ENCODE measurements around the gene PGBD1. TPM values are rescaled to one million over a fixed set of nuclear protein-coding genes. Genes with fewer than 3 reads are reported as not detected.

The PGBD1 gene
- total and polyA plus RNA-seq, 4 donors, result 0.74 to 3.7 (median 0.97) TPM

GRCh38 chr6:28274888-28275287 lies 6.5 kb upstream of the PGBD1 start:
- H3K36me3 ChIP-seq (ENCODE audit: control insufficient read depth in 4 of 4, insufficient read depth in 3 of 4, low read depth in 1 of 4, low read length in 3 of 4), result peaks cover 3 to 41% (median 24%) of the 10 kb centered on the region in 4 donors

More at GRCh38 chr6:28274888-28275287, 6.5 kb upstream of the PGBD1 start:
- no peak for DNase-seq (ENCODE audit: low spot score)
- no peak overlapping the region for H3K9ac ChIP-seq (ENCODE audit: low read depth in 1 of 2, low read length in 2 of 2)
- TF ChIP-seq NR2F2 (IDR thresholded peaks at IDR 0.05) (no peak), MAX (IDR thresholded peaks at IDR 0.05) (no peak), RXRA (IDR thresholded peaks at IDR 0.05) (no peak), ATF3 (IDR thresholded peaks at IDR 0.05) (no peak), ZBTB33 (IDR thresholded peaks at IDR 0.05) (no peak), YY1 (IDR thresholded peaks at IDR 0.05) (no peak), RAD21 (IDR thresholded peaks at IDR 0.05) (no peak), FOXA1 (IDR thresholded peaks at IDR 0.05) (no peak), FOXA2 (IDR thresholded peaks at IDR 0.05) (no peak), CTCF (IDR thresholded peaks at IDR 0.05; ENCODE audit: low read depth, low read length, missing input control) (no peak), GABPA (IDR thresholded peaks at IDR 0.05 in 1 of 2, conservative IDR thresholded peaks at IDR 0.05 in 1 of 2) (no peak), JUND (IDR thresholded peaks at IDR 0.05) (no peak), HNF4G (IDR thresholded peaks at IDR 0.05) (no peak), TAF1 (conservative IDR thresholded peaks at IDR 0.05) (no peak)
- TF ChIP-seq, protein P1, sequence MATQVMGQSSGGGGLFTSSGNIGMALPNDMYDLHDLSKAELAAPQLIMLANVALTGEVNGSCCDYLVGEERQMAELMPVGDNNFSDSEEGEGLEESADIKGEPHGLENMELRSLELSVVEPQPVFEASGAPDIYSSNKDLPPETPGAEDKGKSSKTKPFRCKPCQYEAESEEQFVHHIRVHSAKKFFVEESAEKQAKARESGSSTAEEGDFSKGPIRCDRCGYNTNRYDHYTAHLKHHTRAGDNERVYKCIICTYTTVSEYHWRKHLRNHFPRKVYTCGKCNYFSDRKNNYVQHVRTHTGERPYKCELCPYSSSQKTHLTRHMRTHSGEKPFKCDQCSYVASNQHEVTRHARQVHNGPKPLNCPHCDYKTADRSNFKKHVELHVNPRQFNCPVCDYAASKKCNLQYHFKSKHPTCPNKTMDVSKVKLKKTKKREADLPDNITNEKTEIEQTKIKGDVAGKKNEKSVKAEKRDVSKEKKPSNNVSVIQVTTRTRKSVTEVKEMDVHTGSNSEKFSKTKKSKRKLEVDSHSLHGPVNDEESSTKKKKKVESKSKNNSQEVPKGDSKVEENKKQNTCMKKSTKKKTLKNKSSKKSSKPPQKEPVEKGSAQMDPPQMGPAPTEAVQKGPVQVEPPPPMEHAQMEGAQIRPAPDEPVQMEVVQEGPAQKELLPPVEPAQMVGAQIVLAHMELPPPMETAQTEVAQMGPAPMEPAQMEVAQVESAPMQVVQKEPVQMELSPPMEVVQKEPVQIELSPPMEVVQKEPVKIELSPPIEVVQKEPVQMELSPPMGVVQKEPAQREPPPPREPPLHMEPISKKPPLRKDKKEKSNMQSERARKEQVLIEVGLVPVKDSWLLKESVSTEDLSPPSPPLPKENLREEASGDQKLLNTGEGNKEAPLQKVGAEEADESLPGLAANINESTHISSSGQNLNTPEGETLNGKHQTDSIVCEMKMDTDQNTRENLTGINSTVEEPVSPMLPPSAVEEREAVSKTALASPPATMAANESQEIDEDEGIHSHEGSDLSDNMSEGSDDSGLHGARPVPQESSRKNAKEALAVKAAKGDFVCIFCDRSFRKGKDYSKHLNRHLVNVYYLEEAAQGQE (IDR thresholded peaks at IDR 0.05), result no peak
- H3K4me3 ChIP-seq (ENCODE audit: low read depth in 1 of 3, low read length in 3 of 3), result no peak overlapping the region
- H3K27me3 ChIP-seq (ENCODE audit: control insufficient read depth in 4 of 4, insufficient read depth in 4 of 4, low read length in 3 of 4), result no peaks in the 10 kb centered on the region
- no peak overlapping the region for H3K27ac ChIP-seq (ENCODE audit: low read depth in 1 of 2, low read length in 2 of 2)
- no peaks in the 10 kb centered on the region for H3K9me3 ChIP-seq (ENCODE audit: control insufficient read depth in 4 of 4, low read length in 3 of 4)
- H3K4me1 ChIP-seq (ENCODE audit: control insufficient read depth in 4 of 4, insufficient read depth in 4 of 4, low read length in 3 of 4), result peaks cover 0 to 4% (median 0%) of the 10 kb centered on the region in 4 donors
